Measurements from ENCODE around the gene NR2E3.

NR2E3 gene

GRCh38 chr15:71781179-71781964 is 29.0 kb upstream of the NR2E3 start:
- Mint-ChIP-seq H3K27me3 (ENCODE audit: low read depth, poor library complexity) (peaks cover 9% of the 10 kb centered on the region), H3K27ac (no peak overlapping the region), H3K4me1 (peaks cover 36% of the 10 kb centered on the region), H3K9me3 (no peaks in the 10 kb centered on the region), H3K36me3 (ENCODE audit: low read depth) (no peaks in the 10 kb centered on the region), H3K4me3 (no peak overlapping the region)
- no peak for DNase-seq
- TF ChIP-seq CTCF (IDR thresholded peaks at IDR 0.05): no peak

GRCh38 chr15:71781965-71782265 is 28.4 kb upstream of the NR2E3 start:
- TF ChIP-seq CTCF (IDR thresholded peaks at IDR 0.05): no peak
- no peak overlapping the region for H3K27ac Mint-ChIP-seq
- peaks cover 36% of the 10 kb centered on the region for H3K4me1 Mint-ChIP-seq
- DNase-seq: no peak
- no peaks in the 10 kb centered on the region for H3K36me3 Mint-ChIP-seq (ENCODE audit: low read depth)
- peaks cover 9% of the 10 kb centered on the region for H3K27me3 Mint-ChIP-seq (ENCODE audit: low read depth, poor library complexity)
- no peaks in the 10 kb centered on the region for H3K9me3 Mint-ChIP-seq
- no peak overlapping the region for H3K4me3 Mint-ChIP-seq

DNA sequence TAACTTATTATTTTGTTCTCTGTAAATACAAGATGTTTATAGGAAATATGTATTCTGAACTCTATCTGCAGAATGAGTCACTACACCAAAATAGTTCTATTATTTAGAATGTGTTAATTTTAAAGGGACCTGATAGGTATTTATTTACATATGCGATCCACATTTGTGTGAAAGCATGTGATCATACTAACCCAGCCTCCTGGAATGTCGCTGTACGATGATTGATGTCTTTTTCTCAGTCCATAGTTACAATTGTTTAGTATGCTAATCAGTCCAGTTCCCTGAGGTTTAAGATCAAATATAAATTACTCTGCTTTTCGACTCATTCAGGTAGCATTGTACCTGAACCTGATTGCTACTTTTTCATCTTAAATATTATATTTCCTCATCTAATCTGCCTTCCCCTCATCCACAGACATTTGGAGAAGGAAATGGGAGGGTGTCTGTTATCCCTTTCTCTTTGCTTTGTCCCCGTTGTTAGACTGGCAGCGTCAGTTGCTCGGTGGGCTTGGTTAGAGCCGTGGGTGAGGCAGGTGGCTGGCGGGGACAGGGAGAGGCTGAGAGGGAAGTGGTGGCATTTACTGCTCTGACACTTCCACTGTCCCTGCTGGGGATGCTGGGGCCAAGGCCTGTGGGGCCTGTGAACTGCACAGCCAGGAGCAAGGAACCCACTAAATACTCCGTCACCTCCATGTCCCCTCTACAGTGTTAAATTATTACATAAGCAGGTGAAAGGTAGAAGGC is 27.8 kb upstream of the NR2E3 start:
- Mint-ChIP-seq H3K27ac (no peak overlapping the region), H3K27me3 (ENCODE audit: low read depth, poor library complexity) (peaks cover 9% of the 10 kb centered on the region), H3K4me3 (no peak overlapping the region), H3K9me3 (no peaks in the 10 kb centered on the region), H3K36me3 (ENCODE audit: low read depth) (no peaks in the 10 kb centered on the region), H3K4me1 (peaks cover 36% of the 10 kb centered on the region)
- TF ChIP-seq CTCF (IDR thresholded peaks at IDR 0.05): no peak
- no peak for DNase-seq

DNA sequence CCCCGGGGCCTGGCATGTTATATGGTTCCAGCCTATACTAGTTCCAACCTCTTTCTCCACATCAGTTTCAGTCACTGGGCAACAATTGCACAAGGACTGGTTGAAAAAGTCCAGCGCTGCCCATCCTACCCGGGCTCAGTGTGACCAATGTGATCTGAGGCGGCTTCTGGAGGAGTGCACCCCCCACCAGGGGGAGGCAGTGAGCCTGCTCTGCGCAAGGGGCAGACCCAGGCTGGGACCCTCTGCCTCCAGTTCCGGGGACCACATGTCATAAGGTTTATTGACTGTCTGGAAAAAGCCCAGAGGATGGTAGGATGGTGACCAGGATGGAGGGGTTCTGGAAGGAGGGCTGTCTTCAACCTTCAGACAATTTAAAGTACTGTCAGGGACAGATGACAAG is 25.6 kb upstream of the NR2E3 start:
- Mint-ChIP-seq H3K4me1 (peaks cover 19% of the 10 kb centered on the region), H3K4me3 (no peak overlapping the region), H3K27me3 (ENCODE audit: low read depth, poor library complexity) (peaks cover 9% of the 10 kb centered on the region), H3K9me3 (no peaks in the 10 kb centered on the region), H3K27ac (no peak overlapping the region), H3K36me3 (ENCODE audit: low read depth) (no peaks in the 10 kb centered on the region)
- no peak for DNase-seq
- TF ChIP-seq CTCF (IDR thresholded peaks at IDR 0.05): no peak

DNA sequence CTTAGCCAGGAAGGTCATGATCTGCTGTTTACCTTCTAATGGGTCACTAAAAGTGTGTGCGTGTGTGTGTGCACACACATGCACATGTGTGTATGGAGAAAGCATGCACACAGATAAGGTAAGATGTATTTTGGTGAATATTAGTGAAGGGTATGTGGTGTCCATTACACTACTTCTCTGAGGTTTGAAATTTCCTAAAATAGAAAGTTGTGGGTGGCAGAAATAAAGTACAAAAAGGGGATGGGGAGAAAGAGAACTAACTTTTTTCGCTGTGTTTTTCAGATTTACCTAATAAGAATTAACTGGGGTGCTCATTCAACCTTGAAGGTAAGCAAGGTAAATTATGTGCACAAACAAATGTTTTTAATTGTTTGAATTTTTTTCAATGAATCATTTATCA is 24.4 kb upstream of the NR2E3 start:
- H3K4me3 Mint-ChIP-seq: no peak overlapping the region
- peaks cover 4% of the 10 kb centered on the region for H3K27me3 Mint-ChIP-seq (ENCODE audit: low read depth, poor library complexity)
- H3K27ac Mint-ChIP-seq: no peak overlapping the region
- H3K9me3 Mint-ChIP-seq: no peaks in the 10 kb centered on the region
- no peak for TF ChIP-seq CTCF (IDR thresholded peaks at IDR 0.05)
- H3K36me3 Mint-ChIP-seq (ENCODE audit: low read depth): no peaks in the 10 kb centered on the region
- DNase-seq: no peak
- peaks cover 7% of the 10 kb centered on the region for H3K4me1 Mint-ChIP-seq

- DNase-seq: no peak
- H3K27me3 Mint-ChIP-seq (ENCODE audit: low read depth, poor library complexity): peaks cover 4% of the 10 kb centered on the region
- peaks cover 2% of the 10 kb centered on the region for H3K4me1 Mint-ChIP-seq
- no peak overlapping the region for H3K27ac Mint-ChIP-seq
- no peak overlapping the region for H3K4me3 Mint-ChIP-seq
- no peaks in the 10 kb centered on the region for H3K36me3 Mint-ChIP-seq (ENCODE audit: low read depth)
- H3K9me3 Mint-ChIP-seq: peaks cover under 1% of the 10 kb centered on the region
- no peak for TF ChIP-seq CTCF (IDR thresholded peaks at IDR 0.05)
These were observed 23.7 kb upstream of the NR2E3 start for GRCh38 chr15:71786673-71787072.

Data from nephron progenitor cell (in vitro differentiated cells).